Measurements from ENCODE around the gene MARK4.
"Not testable (repeated sequence)": the region's sequence is repeated elsewhere in the genome, so short reads cannot be mapped to it uniquely, and the experiment has no call there.

DNA sequence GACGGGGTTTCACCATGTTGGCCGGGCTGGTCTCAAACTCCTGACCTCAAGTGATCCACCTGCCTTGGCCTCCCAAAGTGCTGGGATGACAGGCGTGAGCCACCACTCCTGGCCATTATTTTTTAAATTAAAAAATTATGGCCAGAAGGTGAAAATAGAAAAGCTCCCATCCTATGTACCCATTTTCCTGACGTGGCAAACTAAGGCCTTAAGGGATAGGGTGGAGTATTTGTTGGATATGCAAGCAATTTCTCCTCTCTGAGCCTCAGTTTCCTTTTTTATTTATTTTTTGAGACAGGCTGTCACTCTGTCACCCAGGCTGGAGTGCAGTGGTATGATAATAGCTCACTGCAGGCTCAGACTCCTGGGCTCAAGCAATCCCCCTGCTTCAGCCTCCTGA lies 83.8 kb downstream of the MARK4 start:
- not testable (repeated sequence) for TF ChIP-seq POLR2A (IDR thresholded peaks at IDR 0.05; ENCODE audit: low read depth, low read length); TAF1 (IDR thresholded peaks at IDR 0.05; ENCODE audit: borderline replicate concordance, low read depth, low read length); POLR2AphosphoS5 (IDR thresholded peaks at IDR 0.05; ENCODE audit: low read depth, low read length)
